GM19023 (cell line): ENCODE measurements around the gene IRF4.

ENCODE experiments used
- ATAC-seq: cut with Tn5 transposase; IDR thresholded peaks from one replicate; pipeline ENCODE4 v1.9.1; 2021; ENCODE audit warnings: mild to moderate bottlenecking, moderate library complexity; ENCODE audit not compliant: unreplicated experiment

IRF4 gene

DNA sequence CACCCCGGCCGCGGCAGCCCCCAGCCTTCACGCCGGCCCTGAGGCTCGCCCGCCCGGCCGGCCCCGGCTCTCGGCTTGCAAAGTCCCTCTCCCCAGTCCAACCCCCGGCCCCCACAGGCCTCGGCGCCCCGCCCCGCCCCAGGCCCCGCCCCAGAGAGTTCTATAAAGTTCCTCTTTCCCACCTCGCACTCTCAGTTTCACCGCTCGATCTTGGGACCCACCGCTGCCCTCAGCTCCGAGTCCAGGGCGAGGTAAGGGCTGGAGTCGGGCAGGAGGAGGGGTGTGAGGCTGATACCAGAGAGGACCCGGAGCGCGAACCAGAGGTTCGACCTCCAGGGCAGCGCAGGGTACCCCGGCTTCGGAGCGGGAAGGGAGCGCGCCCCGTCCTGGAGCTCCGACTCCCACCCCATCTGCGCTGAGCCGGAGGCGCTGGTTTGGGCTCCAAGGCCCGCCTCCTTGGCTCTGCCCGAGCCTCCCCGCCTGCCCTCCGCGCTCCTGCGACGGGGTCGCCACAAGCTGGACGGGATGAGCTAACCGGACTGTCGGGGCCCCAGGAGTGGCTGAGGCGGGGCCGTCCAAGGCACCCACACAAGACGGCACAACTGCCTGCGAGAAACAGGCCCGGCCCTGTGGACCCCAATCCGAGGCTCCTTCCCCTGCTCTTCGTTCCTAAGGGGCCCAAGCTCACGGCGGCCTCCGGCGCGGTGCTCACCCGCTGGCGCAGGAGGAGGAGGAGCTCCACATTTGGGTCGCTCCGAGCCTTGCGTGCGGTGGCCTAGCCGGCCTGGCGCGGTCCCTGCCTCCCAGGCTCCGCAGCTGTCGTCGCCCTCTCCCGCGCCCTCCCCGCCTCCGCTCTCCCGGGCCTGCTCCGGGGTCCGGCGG is at the start of gene IRF4:
IRF4 (plus strand) TSS at position 194 of the 882 bp plus-strand sequence. CDS start 1,401 bp downstream, outside the sequence.
- peak; percentile 46 for ATAC-seq

DNA sequence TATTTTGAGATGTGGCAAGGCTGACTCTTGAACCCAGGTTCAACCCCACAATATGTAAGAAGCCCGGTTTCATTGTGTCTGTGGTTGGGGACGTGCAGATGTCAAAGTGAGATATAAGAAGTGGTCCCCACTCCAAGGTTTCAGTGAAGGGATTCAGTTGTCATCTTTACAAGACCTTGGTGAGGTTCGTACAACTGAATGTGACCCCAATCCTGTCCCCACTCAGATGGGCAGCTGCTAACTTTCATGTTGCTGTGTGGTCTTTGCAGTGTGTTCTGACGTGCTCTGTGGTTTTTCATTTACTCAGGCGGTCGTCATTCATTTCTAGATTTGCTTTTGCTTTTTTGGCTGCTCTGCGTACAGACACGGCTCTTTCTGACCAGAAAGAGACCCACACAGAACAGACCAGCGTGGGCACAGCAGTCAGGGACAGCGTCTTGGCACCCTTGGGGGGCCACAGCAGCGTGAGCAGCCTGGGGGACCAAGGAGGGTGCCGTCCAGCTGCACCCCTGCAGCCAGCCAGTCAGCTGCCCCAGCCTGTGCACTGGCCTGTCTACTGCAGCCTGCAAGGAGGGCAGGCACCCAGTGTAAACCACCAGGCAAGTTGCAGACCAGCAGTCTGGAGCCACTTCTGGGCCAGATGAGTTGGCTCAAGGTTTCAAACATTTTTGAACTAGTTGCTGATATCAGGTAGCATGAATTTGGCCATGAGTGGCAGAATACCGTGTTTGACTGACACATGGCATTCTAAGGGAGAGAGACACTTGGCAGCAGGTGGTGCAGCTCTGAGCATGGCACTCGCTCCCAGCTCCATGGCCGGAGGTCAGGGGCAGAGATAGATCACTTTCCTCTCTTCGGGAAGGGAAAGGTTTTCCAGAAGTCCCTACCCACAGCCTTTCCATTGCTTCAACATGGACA is 49.4 kb upstream of the IRF4 start:
- peak; percentile 58 for ATAC-seq

DNA sequence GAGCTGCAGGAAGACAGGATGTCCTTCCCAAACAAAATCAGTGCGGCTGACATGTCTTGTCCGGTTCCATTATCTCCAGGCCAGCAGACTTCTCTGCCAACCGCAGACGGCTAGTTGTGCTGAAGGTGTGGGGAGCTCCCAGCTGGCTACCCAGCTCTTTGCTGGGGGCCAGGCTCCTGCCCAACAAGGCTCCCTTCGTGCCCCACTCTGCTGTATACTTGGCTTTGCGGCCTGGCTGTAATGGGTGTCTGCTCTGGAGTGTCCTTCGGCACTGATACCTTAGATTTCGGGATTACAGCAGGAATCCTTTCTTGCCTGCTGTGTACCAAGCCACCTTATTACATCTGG is 48.7 kb upstream of the IRF4 start:
- no peak for ATAC-seq

DNA sequence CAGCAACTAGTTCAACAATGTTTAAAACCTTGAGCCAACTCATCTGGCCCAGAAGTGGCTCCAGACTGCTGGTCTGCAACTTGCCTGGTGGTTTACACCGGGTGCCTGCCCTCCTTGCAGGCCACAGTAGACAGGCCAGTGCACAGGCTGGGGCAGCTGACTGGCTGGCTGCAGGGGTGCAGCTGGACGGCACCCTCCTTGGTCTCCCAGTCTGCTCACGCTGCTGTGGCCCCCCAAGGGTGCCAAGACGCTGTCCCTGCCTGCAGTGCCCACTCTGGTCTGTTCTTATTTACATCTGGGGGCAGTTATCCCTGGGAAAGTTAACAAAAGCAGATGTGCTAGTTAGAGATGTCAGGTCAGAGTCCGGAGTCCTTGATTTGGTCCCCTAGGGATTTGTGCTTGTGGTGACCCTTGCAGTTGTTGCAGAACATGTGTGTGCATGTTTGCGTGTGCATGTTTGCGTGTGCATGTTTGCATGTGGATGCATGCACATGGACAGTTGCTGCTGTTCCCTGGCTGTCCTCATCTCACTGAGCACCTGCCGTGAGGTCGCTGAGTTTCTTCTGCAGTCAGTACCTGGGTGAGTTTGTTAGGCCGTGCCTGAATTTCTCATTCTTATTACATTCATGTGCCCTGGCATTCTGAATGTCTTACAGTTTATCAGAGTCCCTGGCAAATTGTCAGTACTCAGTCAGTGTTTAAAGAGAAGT is 48.2 kb upstream of the IRF4 start:
- ATAC-seq: no peak

DNA sequence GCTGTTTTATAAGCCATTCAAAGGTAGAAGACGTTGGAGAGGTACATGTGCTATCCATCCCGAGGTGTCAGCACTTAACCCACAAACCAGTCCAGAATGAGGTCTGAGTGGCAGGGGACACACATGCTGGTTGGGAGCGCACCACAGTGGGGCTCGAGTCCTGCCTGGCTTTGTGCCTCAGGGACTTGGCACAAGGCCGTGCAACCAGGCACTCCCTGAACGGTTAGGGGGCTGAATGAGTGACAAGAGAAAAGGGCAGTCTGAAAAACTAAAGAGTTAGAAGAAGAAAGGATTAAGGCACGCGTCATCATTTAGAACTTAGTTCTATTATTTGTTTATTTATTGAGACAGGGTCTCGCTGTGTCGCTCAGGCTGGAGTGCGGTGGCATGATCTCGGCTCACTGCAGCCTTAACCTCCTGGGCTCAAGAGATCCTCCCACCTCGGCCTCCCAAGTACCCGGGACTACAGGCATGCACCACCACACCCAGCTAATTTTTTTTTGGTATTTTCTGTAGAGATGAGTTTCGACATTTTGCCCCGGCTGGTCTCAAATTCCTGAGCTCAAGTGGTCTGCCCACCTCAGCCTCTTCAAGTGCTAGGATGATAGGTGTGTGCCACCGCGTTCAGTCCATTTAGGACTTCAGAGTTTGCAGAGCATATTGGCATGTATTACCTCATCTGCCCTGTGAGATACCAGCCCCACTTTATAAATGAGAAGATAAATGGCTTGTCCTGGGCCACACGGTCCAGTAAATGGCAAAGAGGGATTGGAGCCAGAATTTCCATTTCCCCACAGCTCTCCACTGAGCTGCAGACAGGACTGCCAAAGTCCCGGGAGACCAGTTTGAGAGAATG is 47.4 kb upstream of the IRF4 start:
- no peak for ATAC-seq

DNA sequence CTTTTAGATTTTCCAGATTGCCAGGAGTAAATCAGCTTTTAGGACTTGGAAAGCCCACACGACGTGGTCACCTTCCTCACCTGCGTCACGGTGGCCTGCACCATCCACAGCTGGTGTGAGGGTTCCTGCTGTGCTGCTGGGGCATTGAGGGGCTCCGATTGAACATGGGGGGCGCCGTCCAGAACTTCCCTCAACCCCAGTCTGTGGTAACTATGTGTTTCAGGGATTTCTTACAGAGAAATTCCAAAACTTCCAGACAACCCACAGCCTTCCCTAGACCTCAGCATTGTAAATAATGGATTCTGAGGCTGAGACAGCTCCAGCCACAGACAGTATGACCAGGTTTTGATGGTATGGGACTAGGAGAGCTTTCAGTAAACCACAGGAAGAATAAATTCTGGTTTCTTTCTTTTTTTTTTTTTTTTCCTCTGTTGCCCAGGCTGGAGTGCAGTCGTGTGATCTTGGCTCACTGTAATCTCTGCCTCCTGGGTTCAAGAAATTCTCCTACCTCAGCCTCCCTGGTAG is 46.7 kb upstream of the IRF4 start:
- no peak for ATAC-seq

DNA sequence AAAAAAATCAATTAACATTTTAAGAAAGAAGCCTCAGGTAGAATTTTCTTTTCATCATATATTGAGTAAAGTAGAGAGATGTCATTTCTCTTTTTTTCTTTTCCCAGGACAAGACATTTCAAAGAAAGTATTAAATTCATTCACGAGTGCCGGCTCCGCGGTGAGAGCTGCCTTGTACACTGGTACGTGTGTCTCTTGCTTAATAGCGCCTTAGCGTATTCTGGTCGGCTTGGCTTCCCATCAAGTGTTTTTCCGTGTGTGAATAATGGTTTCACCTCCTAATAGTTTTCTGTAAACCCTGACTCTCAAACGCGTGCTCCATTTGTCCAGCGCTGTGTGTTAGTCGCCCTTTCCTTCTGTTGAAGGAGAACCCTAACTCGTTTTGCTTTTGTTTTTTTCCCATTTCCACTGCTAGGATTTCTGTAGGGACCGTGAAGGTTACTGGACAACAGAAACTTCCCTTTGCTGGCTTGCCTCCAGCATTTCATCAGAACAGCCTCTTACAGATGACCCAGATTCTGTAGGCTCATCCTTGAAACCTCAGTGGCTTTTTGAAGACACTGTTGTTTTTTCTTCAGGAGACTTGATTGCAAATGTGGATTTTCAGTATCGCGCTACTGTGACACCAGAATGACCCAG is 45.7 kb upstream of the IRF4 start:
- ATAC-seq: no peak

DNA sequence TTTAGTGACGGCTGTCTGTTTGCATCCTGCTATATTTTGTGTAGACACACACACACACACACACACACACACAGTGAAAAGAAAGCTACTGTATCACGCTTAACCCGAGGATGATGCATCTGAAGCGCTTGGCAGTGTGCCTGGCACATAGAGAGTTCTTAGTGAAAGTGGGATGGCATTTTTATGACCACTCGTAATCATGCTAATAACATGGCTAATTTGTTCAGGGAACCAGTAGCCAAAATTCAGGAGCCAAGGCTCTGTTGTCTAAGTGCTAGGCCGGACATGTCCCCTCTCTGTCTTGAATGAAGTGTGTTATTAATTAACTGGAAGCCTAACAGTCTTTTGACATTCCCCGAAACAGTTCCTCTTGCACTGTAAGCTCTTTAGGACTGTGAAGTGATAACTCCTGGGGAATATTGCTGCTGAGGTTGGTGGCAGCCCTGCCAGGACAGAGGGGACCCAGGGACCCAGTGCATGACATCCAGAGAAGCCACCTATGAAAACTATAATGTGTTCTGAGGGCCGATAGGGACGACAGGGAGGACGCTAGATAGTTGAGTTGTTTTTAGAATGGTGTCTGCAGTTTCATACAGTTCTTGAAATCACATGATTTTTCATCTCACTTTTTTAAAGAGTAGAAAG is 45.0 kb upstream of the IRF4 start:
- no peak for ATAC-seq

DNA sequence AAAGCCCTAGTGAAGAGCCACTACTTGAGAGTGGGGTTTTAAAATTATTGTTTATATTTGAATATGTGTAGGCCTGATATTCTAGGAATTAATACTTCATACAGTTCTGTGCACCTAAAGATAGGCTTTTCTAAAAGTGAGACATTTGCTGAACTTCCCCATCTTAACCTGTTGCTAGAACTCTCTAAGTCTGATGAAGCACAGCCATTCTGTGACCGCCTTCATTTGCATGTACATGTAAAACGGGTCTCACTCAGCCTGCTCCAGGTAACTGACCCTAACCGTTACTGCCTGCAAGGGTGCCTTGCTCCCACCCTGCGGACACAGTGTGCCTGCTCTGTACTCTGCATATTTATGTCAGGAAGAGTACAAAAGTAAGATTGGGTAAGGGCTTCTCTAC is 44.3 kb upstream of the IRF4 start:
- peak; percentile 69 for ATAC-seq

DNA sequence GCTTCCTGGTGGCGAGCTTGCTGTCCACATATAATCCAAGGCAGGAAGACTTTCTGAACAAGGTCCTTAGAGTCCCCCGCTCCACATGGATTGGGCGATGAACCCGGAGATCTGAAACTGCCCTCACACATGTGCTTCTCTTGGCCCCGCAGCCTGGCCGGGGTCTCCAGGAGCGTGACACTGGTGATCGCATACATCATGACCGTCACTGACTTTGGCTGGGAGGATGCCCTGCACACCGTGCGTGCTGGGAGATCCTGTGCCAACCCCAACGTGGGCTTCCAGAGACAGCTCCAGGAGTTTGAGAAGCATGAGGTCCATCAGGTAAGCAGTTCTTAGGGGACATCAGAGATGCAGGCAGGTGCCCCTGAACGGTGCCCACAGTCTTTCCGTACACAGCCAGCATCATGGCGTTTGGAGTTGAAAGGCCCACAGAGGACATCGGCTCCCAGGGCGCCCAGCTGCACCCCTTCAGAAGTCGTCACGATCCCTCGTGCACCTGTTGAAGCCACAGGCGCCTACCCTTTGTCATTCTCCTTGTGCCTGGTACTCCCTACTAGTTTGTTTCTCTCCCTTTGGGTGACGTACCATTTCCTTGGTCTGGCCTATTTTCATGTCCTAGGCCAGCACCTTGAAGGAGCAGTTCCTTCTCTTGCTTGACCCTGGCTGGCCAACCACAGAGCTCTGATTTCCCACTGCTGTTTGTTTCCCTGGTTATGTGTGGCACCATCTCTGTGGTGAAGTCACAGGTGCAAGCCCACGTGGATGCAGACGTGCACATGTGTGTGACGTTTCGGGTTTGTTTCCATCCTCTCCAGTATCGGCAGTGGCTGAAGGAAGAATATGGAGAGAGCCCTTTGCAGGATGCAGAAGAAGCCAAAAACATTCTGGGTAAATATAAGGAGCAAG is 43.3 kb upstream of the IRF4 start:
- ATAC-seq: no peak

DNA sequence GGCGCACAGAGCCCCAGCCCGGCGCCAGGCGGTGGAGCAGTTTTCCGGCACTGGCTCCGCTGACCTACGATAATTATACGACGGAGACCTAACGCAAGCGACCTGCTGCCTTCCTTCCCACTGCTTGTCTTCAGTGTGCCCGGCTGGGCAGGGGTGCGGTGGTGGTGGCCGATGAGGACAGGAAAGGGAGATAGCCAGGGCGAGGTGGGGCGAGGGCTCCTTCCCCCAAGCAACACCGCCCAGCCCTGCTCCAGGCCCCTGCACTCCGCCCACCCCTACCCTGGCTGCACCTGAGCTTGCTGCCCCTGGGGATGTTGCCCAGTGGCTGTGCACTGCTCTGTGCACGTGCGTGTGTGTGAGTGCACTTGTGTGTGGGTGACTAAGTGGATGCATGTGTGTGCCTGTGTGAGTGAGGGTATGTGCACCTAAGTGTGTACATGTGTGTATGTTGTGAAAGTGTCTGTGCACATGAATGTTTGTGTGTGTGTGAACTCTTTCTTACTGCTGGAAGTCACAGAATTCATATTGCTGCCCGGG is 42.6 kb upstream of the IRF4 start:
- no peak for ATAC-seq

DNA sequence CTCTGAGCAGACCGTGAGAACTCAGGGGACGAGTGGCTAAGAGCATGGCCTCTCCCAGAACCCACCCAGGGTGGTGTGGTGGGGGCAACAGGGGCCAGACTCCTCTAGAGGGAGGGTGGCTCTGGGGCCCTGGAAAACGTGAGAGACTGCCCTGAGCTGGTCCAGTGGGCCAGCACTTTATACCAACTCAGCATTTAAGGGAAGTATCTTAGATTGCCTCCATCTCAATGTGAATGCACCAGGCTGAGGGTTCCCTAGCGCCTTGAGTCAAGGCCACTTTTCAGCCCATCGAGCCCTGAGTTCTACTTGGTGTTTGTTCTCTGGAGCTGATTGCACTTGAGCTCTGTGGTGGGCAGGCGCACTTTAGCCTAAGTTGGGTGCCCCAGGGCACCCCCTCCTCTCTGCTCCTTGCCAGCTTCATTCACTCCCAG is 42.0 kb upstream of the IRF4 start:
- no peak for ATAC-seq

DNA sequence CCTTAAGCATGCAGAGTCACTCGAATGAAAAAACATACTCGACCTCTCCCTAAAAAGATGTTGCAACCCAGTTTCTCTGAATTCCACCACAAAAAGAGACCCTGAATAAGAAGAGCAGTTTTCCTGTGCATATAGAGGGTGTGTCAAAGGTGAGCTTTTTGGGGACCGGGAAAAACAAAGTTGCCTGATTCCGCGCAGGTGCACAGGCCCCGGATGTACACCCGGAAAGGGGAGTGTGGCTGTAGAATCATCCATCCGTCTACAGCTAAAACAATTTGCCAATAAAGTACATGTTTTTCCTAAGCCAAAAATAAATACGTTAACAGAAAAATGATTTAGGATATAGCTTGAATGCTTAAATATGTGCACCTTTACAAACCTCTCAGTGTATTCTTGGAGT is 41.2 kb upstream of the IRF4 start:
- no peak for ATAC-seq

DNA sequence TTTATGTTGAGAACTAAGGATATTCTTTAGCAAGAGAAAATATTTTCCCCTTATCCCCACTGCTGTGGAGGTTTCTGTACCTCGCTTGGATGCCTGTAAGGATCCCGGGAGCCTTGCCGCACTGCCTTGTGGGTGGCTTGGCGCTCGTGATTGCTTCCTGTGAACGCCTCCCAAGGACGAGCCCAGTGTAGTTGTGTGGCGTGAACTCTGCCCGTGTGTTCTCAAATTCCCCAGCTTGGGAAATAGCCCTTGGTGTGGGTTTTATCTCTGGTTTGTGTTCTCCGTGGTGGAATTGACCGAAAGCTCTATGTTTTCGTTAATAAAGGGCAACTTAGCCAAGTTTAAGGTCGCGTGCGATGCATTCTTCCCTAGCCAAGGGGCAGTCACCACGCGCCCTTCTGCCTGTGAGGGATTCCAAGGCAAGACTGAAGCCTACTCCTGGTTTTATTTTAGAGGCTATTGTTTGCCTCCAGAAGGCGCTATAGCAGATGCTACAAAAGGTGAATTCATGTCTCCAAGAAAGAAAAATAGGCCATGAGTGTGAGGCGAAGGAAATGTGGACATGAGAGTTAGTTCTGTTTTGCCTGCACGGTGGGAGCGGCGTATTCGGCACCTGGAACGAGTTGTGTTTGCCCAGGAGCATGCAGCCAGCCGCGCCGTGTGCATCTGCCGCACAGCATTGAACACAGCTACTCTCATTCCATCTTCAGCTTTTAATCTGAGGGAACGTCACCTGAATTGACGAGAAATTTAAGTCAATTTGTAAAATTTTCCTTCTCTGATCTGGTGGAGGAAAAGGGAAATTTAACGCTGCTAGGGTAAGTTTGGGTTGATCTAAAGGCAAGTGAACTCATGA is 40.3 kb upstream of the IRF4 start:
- ATAC-seq: no peak

DNA sequence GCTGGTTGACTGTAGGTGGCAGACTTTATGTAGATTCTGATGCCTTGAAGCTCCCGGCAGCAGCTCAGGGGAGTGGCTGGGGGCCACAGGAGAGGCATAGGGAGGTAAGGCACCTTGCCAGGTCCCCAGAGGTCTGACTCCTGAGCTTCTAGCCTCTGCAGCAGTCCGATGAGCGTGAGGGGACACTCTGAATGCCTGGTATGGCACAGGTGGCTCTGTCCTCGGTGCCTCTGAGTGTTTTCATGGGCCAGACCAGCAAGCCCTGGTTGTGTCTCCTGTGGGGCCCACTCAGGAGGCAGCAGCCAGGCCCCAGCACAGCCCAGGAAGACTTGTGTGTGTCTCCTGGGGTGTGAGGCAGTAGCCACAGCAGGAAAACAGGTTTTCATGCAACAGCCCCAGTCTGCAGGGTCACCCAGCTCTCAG is 39.7 kb upstream of the IRF4 start:
- ATAC-seq: no peak

DNA sequence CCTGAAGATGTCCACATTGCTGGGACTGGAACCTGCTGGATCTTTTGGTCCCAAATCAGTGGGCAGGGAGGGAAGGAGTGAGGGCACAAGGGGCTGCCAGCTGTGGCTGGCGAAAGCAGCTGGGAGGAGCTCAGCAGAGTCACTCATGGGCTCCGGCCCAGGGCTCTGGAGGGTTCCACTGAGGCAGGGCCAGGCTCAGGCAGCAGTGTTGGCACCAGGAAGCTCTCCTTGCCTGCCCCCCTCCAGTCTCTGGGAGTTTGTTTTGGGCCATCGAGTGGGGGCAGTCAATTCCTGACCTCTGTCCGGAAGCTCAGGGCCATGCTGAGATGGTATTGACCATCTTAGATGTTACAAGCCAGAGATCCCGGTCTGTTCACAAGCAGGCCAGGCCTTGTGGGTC is 39.1 kb upstream of the IRF4 start:
- ATAC-seq: no peak
